Neuronal stem cell (in vitro differentiated cells): ENCODE data around the gene DGKD.

ENCODE experiments used
- DNase-seq: peaks from one replicate; pipeline ENCODE4 v3.0.0-alpha.2; 2013; ENCODE audit warnings: low spot score
- H2AFZ ChIP-seq: one replicate; pipeline ENCODE4 v1.6.1; 2013; ENCODE audit warnings: mild to moderate bottlenecking, low read length, inconsistent platforms
- H2AK5ac ChIP-seq: 2 replicates; pipeline ENCODE4 v1.6.1; 2013; ENCODE audit warnings: low read depth, mild to moderate bottlenecking, inconsistent platforms, low read length, moderate library complexity, mixed read lengths
- H2BK120ac ChIP-seq: 2 replicates; pipeline ENCODE4 v1.6.1; 2013; ENCODE audit warnings: low read depth, mild to moderate bottlenecking, inconsistent platforms, low read length, moderate library complexity, mixed read lengths
- H2BK12ac ChIP-seq: one replicate; pipeline ENCODE4 v1.6.1; 2013; ENCODE audit warnings: low read length, inconsistent platforms
- H2BK15ac ChIP-seq: 2 replicates; pipeline ENCODE4 v1.6.1; 2013; ENCODE audit warnings: mild to moderate bottlenecking, low read length, inconsistent platforms, mixed read lengths
- H2BK5ac ChIP-seq: one replicate; pipeline ENCODE4 v1.6.1; 2013; ENCODE audit warnings: inconsistent platforms, mild to moderate bottlenecking, low read length, moderate library complexity
- H3K14ac ChIP-seq: one replicate; pipeline ENCODE4 v1.6.1; 2013; ENCODE audit warnings: low read length, inconsistent platforms
- H3K18ac ChIP-seq: 2 replicates; pipeline ENCODE4 v1.6.1; 2013; ENCODE audit warnings: low read length, inconsistent platforms
- H3K23ac ChIP-seq: 2 replicates; pipeline ENCODE4 v1.6.1; 2013; ENCODE audit warnings: low read depth, mild to moderate bottlenecking, mixed read lengths, low read length, inconsistent platforms; ENCODE audit not compliant: poor library complexity
- H3K27ac ChIP-seq: replicated peaks from 3 replicates; pipeline ENCODE4 v1.5.1; 2013; ENCODE audit warnings: low read length, inconsistent platforms
- H3K27me3 ChIP-seq, 3 experiments: 2 replicates each; pipeline ENCODE4 v1.6.1; 2013; ENCODE audit warnings: low read length in 3 of 3, mild to moderate bottlenecking in 2 of 3, inconsistent platforms in 1 of 3, low read depth in 1 of 3, mixed read lengths in 1 of 3, moderate library complexity in 1 of 3; ENCODE audit not compliant: control insufficient read depth in 3 of 3, insufficient read depth in 3 of 3
- H3K36me3 ChIP-seq, 2 donors: replicated peaks in 1 of 2; 2 replicates each; pipeline ENCODE4 v1.6.1; 2013; ENCODE audit warnings: low read length in 2 of 2; ENCODE audit not compliant: control insufficient read depth in 2 of 2, insufficient read depth in 2 of 2
- H3K4ac ChIP-seq: 2 replicates; pipeline ENCODE4 v1.6.1; 2013; ENCODE audit warnings: inconsistent platforms, mild to moderate bottlenecking, low read length, moderate library complexity
- H3K4me1 ChIP-seq, 2 donors: 1 replicate in 1 of 2; 2 replicates in 1 of 2; pipeline ENCODE4 v1.6.1; 2013; ENCODE audit warnings: low read length in 2 of 2, low read depth in 1 of 2; ENCODE audit not compliant: control insufficient read depth in 2 of 2, insufficient read depth in 1 of 2
- H3K4me2 ChIP-seq: one replicate; pipeline ENCODE4 v1.6.1; 2013; ENCODE audit warnings: mild to moderate bottlenecking, low read length, inconsistent platforms; ENCODE audit not compliant: insufficient read depth, poor library complexity, severe bottlenecking
- H3K4me3 ChIP-seq, 2 donors: 2 replicates each; pipeline ENCODE4 v1.5.1; 2013; ENCODE audit warnings: low read length in 2 of 2, mild to moderate bottlenecking in 2 of 2, inconsistent platforms in 1 of 2, moderate library complexity in 1 of 2
- H3K79me1 ChIP-seq: one replicate; pipeline ENCODE4 v1.6.1; 2013; ENCODE audit warnings: low read depth, mild to moderate bottlenecking, inconsistent platforms, low read length, moderate library complexity
- H3K9ac ChIP-seq: one replicate; pipeline ENCODE4 v1.6.1; 2013; ENCODE audit warnings: mild to moderate bottlenecking, low read depth, low read length, inconsistent platforms; ENCODE audit not compliant: poor library complexity
- H3K9me3 ChIP-seq, 2 donors: replicated peaks in 1 of 2; 2 replicates each; pipeline versions ENCODE3 to v1.6.1; 2013; ENCODE audit warnings: low read length in 2 of 2, mild to moderate bottlenecking in 2 of 2, inconsistent platforms in 1 of 2, low read depth in 1 of 2, mixed read lengths in 1 of 2, moderate library complexity in 1 of 2; ENCODE audit not compliant: control insufficient read depth in 2 of 2, insufficient read depth in 1 of 2
- H4K8ac ChIP-seq: one replicate; pipeline ENCODE4 v1.6.1; 2013; ENCODE audit warnings: low read depth, mild to moderate bottlenecking, inconsistent platforms, low read length, moderate library complexity
- H4K91ac ChIP-seq: one replicate; pipeline ENCODE4 v1.6.1; 2013; ENCODE audit warnings: low read length, low read depth, mild to moderate bottlenecking, inconsistent platforms; ENCODE audit not compliant: poor library complexity
- WGBS, 2 donors: extraction: QIAGEN DNeasy Blood & Tissue Kit; methylation state at CpG; one replicate each; pipeline ENCODE4 v1.1.7; 2013; ENCODE audit warnings: missing lambda C conversion rate in 2 of 2, mixed read lengths in 1 of 2; ENCODE audit not compliant: insufficient read length in 2 of 2, insufficient replicate concordance in 1 of 2; ENCODE audit errors: extremely low coverage in 2 of 2; 5-methylcytosine and 5-hydroxymethylcytosine counted together

The DGKD gene

DNA sequence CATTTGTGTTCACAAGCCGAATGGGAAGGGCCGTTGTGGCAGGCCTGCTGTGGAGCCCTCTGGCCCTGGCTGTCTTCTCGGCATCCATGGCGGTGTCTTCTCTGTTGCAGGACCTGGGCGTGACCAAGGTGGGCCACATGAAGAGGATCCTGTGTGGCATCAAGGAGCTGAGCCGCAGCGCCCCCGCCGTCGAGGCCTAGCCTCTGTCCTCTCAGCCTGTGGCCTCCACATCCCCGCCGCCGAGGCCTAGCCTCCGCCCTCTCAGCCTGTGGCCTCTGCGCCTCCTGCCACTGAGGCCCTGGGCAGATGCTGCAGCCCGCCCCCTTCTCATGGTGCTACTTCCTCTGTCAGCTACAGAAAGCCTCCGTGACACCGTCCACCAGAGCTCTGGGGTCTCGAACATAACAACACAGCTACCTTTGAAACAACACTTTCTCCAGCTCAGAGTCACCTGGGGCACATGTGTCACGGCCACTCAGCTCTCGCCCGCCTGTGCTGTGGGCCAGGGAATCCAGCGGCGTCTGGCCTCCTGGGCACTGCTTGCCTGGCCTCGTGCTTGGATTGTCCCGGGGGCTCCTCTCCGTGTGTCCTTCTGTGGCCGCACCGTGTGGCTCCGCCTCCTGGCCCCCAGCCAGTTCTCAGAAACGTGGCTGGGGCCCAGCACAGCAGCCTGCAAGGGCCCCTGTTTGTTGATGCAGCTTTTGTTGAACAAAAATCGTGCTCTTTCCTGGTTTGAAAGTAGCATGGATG is 115.1 kb downstream of the DGKD start:
- no peak for DNase-seq
- H3K36me3 ChIP-seq, result peaks cover 19 to 61% of the 10 kb centered on the region in 2 donors
- H3K4ac ChIP-seq, result no peak overlapping the region
- H2BK12ac ChIP-seq, result peak overlapping the region; percentile 60
- peak overlapping the region; percentile 80 for H3K23ac ChIP-seq
- peaks cover 0 to 4% of the 10 kb centered on the region in 2 donors for H3K9me3 ChIP-seq
- H3K27me3 ChIP-seq, result no peaks in the 10 kb centered on the region
- peaks cover 0 to 1% of the 10 kb centered on the region in 2 donors for H3K4me1 ChIP-seq
- no peak overlapping the region for H3K9ac ChIP-seq
- no peak overlapping the region for H3K14ac ChIP-seq
- H3K18ac ChIP-seq, result peak overlapping the region; percentile 80
- no peak overlapping the region for H2AK5ac ChIP-seq
- H3K4me2 ChIP-seq, result no peak overlapping the region
- H2AFZ ChIP-seq, result no peak overlapping the region
- H4K8ac ChIP-seq, result no peak overlapping the region
- no CpG with 5 or more reads among the region's 32 CpGs for WGBS, 2 donors
- H2BK120ac ChIP-seq, result no peak overlapping the region
- H3K27ac ChIP-seq, result no peak overlapping the region
- H3K79me1 ChIP-seq, result peaks cover 2% of the 10 kb centered on the region
- H2BK15ac ChIP-seq, result no peak overlapping the region
- H4K91ac ChIP-seq, result no peak overlapping the region
- H2BK5ac ChIP-seq, result peak overlapping the region; percentile 42
- no peak overlapping the region for H3K4me3 ChIP-seq

GRCh38 chr2:233470011-233470687 is 115.9 kb downstream of the DGKD start:
- H3K79me1 ChIP-seq, result peaks cover 2% of the 10 kb centered on the region
- H2BK120ac ChIP-seq, result no peak overlapping the region

GRCh38 chr2:233470839-233471238 is 116.5 kb downstream of the DGKD start:
- Histone ChIP-seq H3K9me3 (peaks cover 0 to 4% of the 10 kb centered on the region in 2 donors), H4K8ac (no peak overlapping the region), H2AFZ (no peak overlapping the region), H3K36me3 (peaks cover 18 to 50% of the 10 kb centered on the region in 2 donors), H2BK12ac (no peak overlapping the region), H3K4me2 (no peak overlapping the region), H2BK15ac (no peak overlapping the region), H3K23ac (no peak overlapping the region), H3K27me3 (no peaks in the 10 kb centered on the region), H2BK5ac (no peak overlapping the region), H4K91ac (no peak overlapping the region), H3K18ac (no peak overlapping the region), H3K9ac (no peak overlapping the region), H3K14ac (no peak overlapping the region), H2BK120ac (no peak overlapping the region), H2AK5ac (no peak overlapping the region), H3K4ac (no peak overlapping the region), H3K4me1 (peaks cover 0 to 1% of the 10 kb centered on the region in 2 donors), H3K79me1 (peaks cover 2% of the 10 kb centered on the region), H3K27ac (no peak overlapping the region), H3K4me3 (no peak overlapping the region)
- no peak for DNase-seq
- no CpG with 5 or more reads among the region's 14 CpGs for WGBS, 2 donors

More at GRCh38 chr2:233470011-233470687, 115.9 kb downstream of the DGKD start:
- Histone ChIP-seq H3K14ac (peak overlapping the region; percentile 38), H2BK15ac (no peak overlapping the region), H3K9ac (no peak overlapping the region), H2AFZ (no peak overlapping the region), H3K27me3 (no peaks in the 10 kb centered on the region), H3K9me3 (peaks cover 0 to 4% of the 10 kb centered on the region in 2 donors), H3K4me3 (no peak overlapping the region), H3K23ac (no peak overlapping the region), H3K18ac (peak overlapping the region; percentile 90), H3K4me1 (peaks cover 0 to 1% of the 10 kb centered on the region in 2 donors), H3K36me3 (peaks cover 19 to 54% of the 10 kb centered on the region in 2 donors), H2BK5ac (no peak overlapping the region), H2AK5ac (no peak overlapping the region), H4K91ac (no peak overlapping the region), H3K4ac (no peak overlapping the region), H3K4me2 (no peak overlapping the region), H4K8ac (no peak overlapping the region), H3K27ac (no peak overlapping the region), H2BK12ac (no peak overlapping the region)
- DNase-seq, result no peak
- WGBS, 2 donors, result no CpG with 5 or more reads among the region's 20 CpGs
